Type B pancreatic cell (in vitro differentiated cells): Measurements from ENCODE around the gene KLF13. TPM values are rescaled to one million over a fixed set of nuclear protein-coding genes. Genes with fewer than 3 reads are reported as not detected.

Source experiments
- DNase-seq: peaks from one replicate; pipeline ENCODE4 v3.0.0; 2021; ENCODE audit warnings: mixed read lengths; ENCODE audit not compliant: unreplicated experiment; ENCODE audit errors: extremely low spot score
- H3K27ac Mint-ChIP-seq: 2 replicates; pipeline ENCODE4 v1.8.0; 2021; ENCODE audit warnings: mild to moderate bottlenecking, mixed read lengths
- H3K27me3 Mint-ChIP-seq: 2 replicates; pipeline ENCODE4 v1.8.0; 2021; ENCODE audit warnings: mixed read lengths
- H3K36me3 Mint-ChIP-seq: 2 replicates; pipeline ENCODE4 v1.8.0; 2021; ENCODE audit warnings: mixed read lengths
- H3K4me1 Mint-ChIP-seq: one replicate; pipeline ENCODE4 v1.8.0; 2021; ENCODE audit warnings: mixed read lengths; ENCODE audit not compliant: unreplicated experiment
- H3K4me3 Mint-ChIP-seq: 2 replicates; pipeline ENCODE4 v1.8.0; 2021; ENCODE audit warnings: mild to moderate bottlenecking, mixed read lengths
- H3K9me3 Mint-ChIP-seq: 2 replicates; pipeline ENCODE4 v1.8.0; 2021; ENCODE audit warnings: mixed read lengths
- CTCF ChIP-seq: fragments of 200-600 bp; sonication (generic); conservative IDR thresholded peaks from 2 replicates; pipeline ENCODE4 v1.5.0; 2021; ENCODE audit warnings: antibody characterized with exemption, mild to moderate bottlenecking
- total RNA-seq: library from RNA; stranded (reverse); gene quantifications from 2 replicates; pipeline ENCODE4 v1.2.1, GENCODE V29; 2021; ENCODE audit warnings: low replicate concordance

KLF13 gene
- total RNA-seq, 1 donor from 2014 or later, result 38.6 TPM

GRCh38 chr15:31292391-31293015 is 34.1 kb upstream of the KLF13 start:
- Mint-ChIP-seq H3K27me3 (peaks cover 21% of the 10 kb centered on the region), H3K4me1 (peaks cover 10% of the 10 kb centered on the region), H3K36me3 (no peaks in the 10 kb centered on the region), H3K27ac (no peak overlapping the region), H3K4me3 (no peak overlapping the region), H3K9me3 (no peaks in the 10 kb centered on the region)
- no peak for DNase-seq
- TF ChIP-seq CTCF, result no peak

GRCh38 chr15:31293655-31294054 is 33.0 kb upstream of the KLF13 start:
- Mint-ChIP-seq H3K4me1 (peaks cover 10% of the 10 kb centered on the region), H3K36me3 (no peaks in the 10 kb centered on the region), H3K4me3 (no peak overlapping the region), H3K27ac (no peak overlapping the region), H3K27me3 (peaks cover 21% of the 10 kb centered on the region), H3K9me3 (no peaks in the 10 kb centered on the region)
- DNase-seq, result no peak
- no peak for TF ChIP-seq CTCF

- Mint-ChIP-seq H3K27me3 (peaks cover 21% of the 10 kb centered on the region), H3K9me3 (no peaks in the 10 kb centered on the region), H3K27ac (no peak overlapping the region), H3K4me3 (no peak overlapping the region), H3K36me3 (no peaks in the 10 kb centered on the region), H3K4me1 (peaks cover 10% of the 10 kb centered on the region)
- peak; percentile 32 for DNase-seq
- no peak for TF ChIP-seq CTCF
Observed at GRCh38 chr15:31294067-31294466, 32.6 kb upstream of the KLF13 start.

GRCh38 chr15:31295658-31296057 is 31.0 kb upstream of the KLF13 start:
- no peak overlapping the region for H3K27ac Mint-ChIP-seq
- H3K4me3 Mint-ChIP-seq, result no peak overlapping the region
- peaks cover 21% of the 10 kb centered on the region for H3K27me3 Mint-ChIP-seq
- H3K9me3 Mint-ChIP-seq, result no peaks in the 10 kb centered on the region
- no peaks in the 10 kb centered on the region for H3K36me3 Mint-ChIP-seq
- peaks cover 10% of the 10 kb centered on the region for H3K4me1 Mint-ChIP-seq
- DNase-seq, result peak; percentile 37
- TF ChIP-seq CTCF, result no peak

- no peaks in the 10 kb centered on the region for H3K9me3 Mint-ChIP-seq
- peak overlapping the region; percentile 75 for H3K27ac Mint-ChIP-seq
- peak overlapping the region; percentile 68 for H3K4me3 Mint-ChIP-seq
- H3K36me3 Mint-ChIP-seq, result no peaks in the 10 kb centered on the region
- peaks cover 10% of the 10 kb centered on the region for H3K4me1 Mint-ChIP-seq
- TF ChIP-seq CTCF, result no peak
- peaks cover 17% of the 10 kb centered on the region for H3K27me3 Mint-ChIP-seq
- no peak for DNase-seq
Observed at GRCh38 chr15:31296219-31296645, 30.4 kb upstream of the KLF13 start.
